SK-N-SH treated with all-trans-retinoic acid at 6 μM for 48 hours (cell line): Measurements from ENCODE around the gene ABCC11.

Experiments
- ATAC-seq: fragments of 200-7000 bp; cut with Tn5 transposase; 3 replicates; pipeline ENCODE4 v1.9.1; 2020; ENCODE audit warnings: mild to moderate bottlenecking, moderate library complexity
- ARNTL ChIP-seq: fragments of 450-650 bp; formaldehyde crosslinking; IDR thresholded peaks from 2 replicates; pipeline ENCODE4 v1.5.0; 2020; ENCODE audit warnings: low read depth, mild to moderate bottlenecking, moderate library complexity, borderline replicate concordance
- BACH2 ChIP-seq: fragments of 250-450 bp; sonication (Bioruptor Pico); IDR thresholded peaks from 2 replicates; pipeline ENCODE4 v1.9.0; 2021; ENCODE audit warnings: mild to moderate bottlenecking, borderline replicate concordance
- CREB5 ChIP-seq: fragments of 250-450 bp; sonication (Bioruptor Pico); IDR thresholded peaks from 2 replicates; pipeline ENCODE4 v1.5.1; 2020; ENCODE audit warnings: low read depth, mild to moderate bottlenecking, moderate library complexity
- CSDC2 ChIP-seq: fragments of 250-450 bp; sonication (Bioruptor Pico); IDR thresholded peaks from 2 replicates; pipeline ENCODE4 v1.5.0; 2020; ENCODE audit warnings: mild to moderate bottlenecking, moderate library complexity
- CSRNP3 ChIP-seq: fragments of 250-450 bp; sonication (Bioruptor Pico); IDR thresholded peaks from 2 replicates; pipeline ENCODE4 v1.5.1; 2021; ENCODE audit warnings: mild to moderate bottlenecking, moderate library complexity
- ESRRG ChIP-seq: fragments of 250-450 bp; sonication (Bioruptor Pico); IDR thresholded peaks from 2 replicates; pipeline ENCODE4 v1.6.1; 2021; ENCODE audit warnings: mild to moderate bottlenecking
- GLIS3 ChIP-seq: fragments of 250-450 bp; sonication (Bioruptor Pico); IDR thresholded peaks from 2 replicates; pipeline ENCODE4 v1.5.0; 2020; ENCODE audit warnings: mild to moderate bottlenecking, moderate library complexity
- ISL1 ChIP-seq: fragments of 250-450 bp; sonication (Bioruptor Pico); IDR thresholded peaks from 2 replicates; pipeline ENCODE4 v2.1.2; 2022; ENCODE audit warnings: mild to moderate bottlenecking, moderate library complexity
- OSR1 ChIP-seq: fragments of 250-450 bp; sonication (Bioruptor Pico); IDR thresholded peaks from 2 replicates; pipeline ENCODE4 v1.8.0; 2022; ENCODE audit warnings: moderate library complexity, mild to moderate bottlenecking, inconsistent platforms
- PATZ1 ChIP-seq: fragments of 250-450 bp; sonication (Bioruptor Pico); IDR thresholded peaks from 2 replicates; pipeline ENCODE4 v1.8.0; 2020; ENCODE audit warnings: mild to moderate bottlenecking, moderate library complexity, borderline replicate concordance
- PPARA ChIP-seq: fragments of 250-450 bp; sonication (Bioruptor Pico); IDR thresholded peaks from 2 replicates; pipeline ENCODE4 v1.5.0; 2020; ENCODE audit warnings: mild to moderate bottlenecking, borderline replicate concordance
- RARB ChIP-seq: fragments of 250-450 bp; sonication (Bioruptor Pico); IDR thresholded peaks from 2 replicates; pipeline ENCODE4 v1.8.0; 2021; ENCODE audit warnings: mild to moderate bottlenecking, moderate library complexity
- SNAI2 ChIP-seq: fragments of 250-450 bp; sonication (Bioruptor Pico); IDR thresholded peaks from 2 replicates; pipeline ENCODE4 v1.5.0; 2020; ENCODE audit warnings: mild to moderate bottlenecking, moderate library complexity
- TCF4 ChIP-seq: fragments of 250-450 bp; sonication (Bioruptor Pico); IDR thresholded peaks from 2 replicates; pipeline ENCODE4 v1.8.0; 2021; ENCODE audit warnings: mild to moderate bottlenecking, moderate library complexity, borderline replicate concordance
- TOX ChIP-seq: fragments of 250-450 bp; sonication (Bioruptor Pico); IDR thresholded peaks from 2 replicates; pipeline ENCODE4 v1.8.0; 2021; ENCODE audit warnings: mild to moderate bottlenecking, moderate library complexity, borderline replicate concordance
- TSHZ2 ChIP-seq: fragments of 250-450 bp; sonication (Bioruptor Pico); IDR thresholded peaks from 2 replicates; pipeline ENCODE4 v1.5.0; 2020; ENCODE audit warnings: mild to moderate bottlenecking, moderate library complexity
- ZC3H10 ChIP-seq: fragments of 250-450 bp; sonication (Bioruptor Pico); IDR thresholded peaks from 2 replicates; pipeline ENCODE4 v1.5.1; 2021; ENCODE audit warnings: mild to moderate bottlenecking, moderate library complexity
- ZFP3 ChIP-seq: fragments of 250-450 bp; sonication (Bioruptor Pico); IDR thresholded peaks from 2 replicates; pipeline ENCODE4 v1.5.0; 2020; ENCODE audit warnings: mild to moderate bottlenecking, moderate library complexity
- ZFP30 ChIP-seq: fragments of 450-650 bp; formaldehyde crosslinking; IDR thresholded peaks from 2 replicates; pipeline ENCODE4 v1.5.0; 2022; ENCODE audit warnings: mild to moderate bottlenecking, moderate library complexity
- ZNF565 ChIP-seq: fragments of 450-650 bp; formaldehyde crosslinking; conservative IDR thresholded peaks from 2 replicates; pipeline ENCODE4 v1.5.0; 2020; ENCODE audit warnings: low read depth, mild to moderate bottlenecking, moderate library complexity
- ZNF70 ChIP-seq: fragments of 450-650 bp; formaldehyde crosslinking; IDR thresholded peaks from 2 replicates; pipeline ENCODE4 v1.5.0; 2020; ENCODE audit warnings: mild to moderate bottlenecking, moderate library complexity
- ZNF8 ChIP-seq: fragments of 450-650 bp; formaldehyde crosslinking; IDR thresholded peaks from 2 replicates; pipeline ENCODE4 v1.5.0; 2020; ENCODE audit warnings: mild to moderate bottlenecking, moderate library complexity

ABCC11 gene

GRCh38 chr16:48123104-48123788 is 124.1 kb downstream of the ABCC11 start:
- ATAC-seq = peak; percentile 83

GRCh38 chr16:48121276-48121675 is 126.1 kb downstream of the ABCC11 start:
- 0 out of 3 replicates have a peak, but pooled peaks have one; percentile 3 for ATAC-seq
- TF ChIP-seq TOX (CRISPR knock-in tag) (no peak), RARB (CRISPR knock-in tag) (no peak), CSRNP3 (CRISPR knock-in tag) (no peak), ESRRG (no peak), ZFP3 (CRISPR knock-in tag) (no peak)
- TF ChIP-seq, all 23 proteins: peak for 0

More at GRCh38 chr16:48123104-48123788, 124.1 kb downstream of the ABCC11 start:
- TF ChIP-seq ZNF565 (no peak), ISL1 (CRISPR knock-in tag) (peak; percentile 60; the same call in 1 of the 2 replicates), BACH2 (CRISPR knock-in tag) (no peak), GLIS3 (CRISPR knock-in tag) (no peak), CREB5 (CRISPR knock-in tag) (no peak), CSDC2 (CRISPR knock-in tag) (no peak), ZFP30 (CRISPR knock-in tag) (no peak), ZFP3 (CRISPR knock-in tag) (0 out of 2 replicates have a peak, but pooled peaks have one; percentile 40), PATZ1 (CRISPR knock-in tag) (peak; percentile 86; the same call in 1 of the 2 replicates), CSRNP3 (CRISPR knock-in tag) (no peak), TOX (CRISPR knock-in tag) (no peak), TCF4 (CRISPR knock-in tag) (no peak), ARNTL (CRISPR knock-in tag) (no peak), ZC3H10 (CRISPR knock-in tag) (no peak), ZNF8 (CRISPR knock-in tag) (no peak), ESRRG (no peak), PPARA (CRISPR knock-in tag) (no peak), RARB (CRISPR knock-in tag) (no peak), OSR1 (CRISPR knock-in tag) (no peak), SNAI2 (CRISPR knock-in tag) (no peak), TSHZ2 (no peak), ZNF70 (CRISPR knock-in tag) (no peak)

GRCh38 chr16:48118841-48119240 is 128.5 kb downstream of the ABCC11 start:
- ATAC-seq = no peak
- TF ChIP-seq ZNF70 (CRISPR knock-in tag) (no peak), RARB (CRISPR knock-in tag) (no peak), PATZ1 (CRISPR knock-in tag) (no peak), ZFP30 (CRISPR knock-in tag) (no peak), GLIS3 (CRISPR knock-in tag) (no peak), ESRRG (no peak), CREB5 (CRISPR knock-in tag) (no peak), ARNTL (CRISPR knock-in tag) (no peak), ZFP3 (CRISPR knock-in tag) (no peak), TCF4 (CRISPR knock-in tag) (no peak), SNAI2 (CRISPR knock-in tag) (no peak)
